H9 (cell line): Measurements from ENCODE around the gene FCHO1. TPM values are rescaled to one million over a fixed set of nuclear protein-coding genes. Genes with fewer than 3 reads are reported as not detected.

Experiments used
- DNase-seq: peaks from one replicate; pipeline ENCODE4 v3.0.0-alpha.2; 2017
- H2AFZ ChIP-seq: one replicate; pipeline ENCODE4 v1.6.1; 2013; ENCODE audit warnings: mild to moderate bottlenecking, low read length, control low read depth, moderate library complexity
- H2AK5ac ChIP-seq: 2 replicates; pipeline ENCODE4 v1.6.1; 2013; ENCODE audit warnings: low read length, control low read depth, mixed read lengths; ENCODE audit not compliant: insufficient read length
- H2BK120ac ChIP-seq: one replicate; pipeline ENCODE4 v1.6.1; 2013; ENCODE audit warnings: low read depth, mild to moderate bottlenecking, low read length, control low read depth, inconsistent platforms; ENCODE audit not compliant: poor library complexity, severe bottlenecking
- H2BK12ac ChIP-seq: 2 replicates; pipeline ENCODE4 v1.6.1; 2013; ENCODE audit warnings: low read length, control low read depth, mixed read lengths, low read depth; ENCODE audit not compliant: insufficient read length
- H2BK15ac ChIP-seq: 2 replicates; pipeline ENCODE4 v1.6.1; 2013; ENCODE audit warnings: low read depth, low read length, control low read depth
- H2BK20ac ChIP-seq: one replicate; pipeline ENCODE4 v1.6.1; 2013; ENCODE audit warnings: low read depth, mild to moderate bottlenecking, low read length, control low read depth, inconsistent platforms; ENCODE audit not compliant: poor library complexity, severe bottlenecking
- H2BK5ac ChIP-seq: 2 replicates; pipeline ENCODE4 v1.6.1; 2013; ENCODE audit warnings: low read length, control low read depth, mixed read lengths; ENCODE audit not compliant: insufficient read length
- H3K14ac ChIP-seq: 2 replicates; pipeline ENCODE4 v1.6.1; 2013; ENCODE audit warnings: low read length, control low read depth; ENCODE audit not compliant: insufficient read depth
- H3K18ac ChIP-seq: 2 replicates; pipeline ENCODE4 v1.6.1; 2013; ENCODE audit warnings: low read depth, mild to moderate bottlenecking, mixed read lengths, low read length, control low read depth; ENCODE audit not compliant: insufficient read length
- H3K23ac ChIP-seq: 2 replicates; pipeline ENCODE4 v1.6.1; 2013; ENCODE audit warnings: low read length, control low read depth, mixed read lengths, low read depth; ENCODE audit not compliant: insufficient read length
- H3K23me2 ChIP-seq: 2 replicates; pipeline ENCODE4 v1.6.1; 2013; ENCODE audit warnings: low read depth, mild to moderate bottlenecking, mixed read lengths, low read length, control low read depth; ENCODE audit not compliant: insufficient read length, poor library complexity, severe bottlenecking
- H3K27ac ChIP-seq: 2 replicates; pipeline ENCODE4 v1.5.1; 2013; ENCODE audit warnings: low read length, control low read depth, mixed read lengths, low read depth; ENCODE audit not compliant: insufficient read length
- H3K27me3 ChIP-seq: 2 replicates; pipeline ENCODE4 v1.6.1; 2013; ENCODE audit warnings: low read length, control low read depth, inconsistent platforms; ENCODE audit not compliant: insufficient read depth
- H3K4ac ChIP-seq: 2 replicates; pipeline ENCODE4 v1.6.1; 2013; ENCODE audit warnings: low read depth, mild to moderate bottlenecking, control low read depth, inconsistent platforms, low read length, moderate library complexity
- H3K4me1 ChIP-seq: 2 replicates; pipeline ENCODE4 v1.6.1; 2013; ENCODE audit warnings: low read length, control low read depth, inconsistent platforms; ENCODE audit not compliant: insufficient read depth
- H3K4me2 ChIP-seq: 2 replicates; pipeline ENCODE4 v1.6.1; 2013; ENCODE audit warnings: low read length, control low read depth, mixed read lengths; ENCODE audit not compliant: insufficient read length, insufficient read depth
- H3K56ac ChIP-seq: 2 replicates; pipeline ENCODE4 v1.6.1; 2013; ENCODE audit warnings: low read depth, mild to moderate bottlenecking, mixed read lengths, low read length, control low read depth; ENCODE audit not compliant: insufficient read length
- H3K79me1 ChIP-seq: 2 replicates; pipeline ENCODE4 v1.6.1; 2013; ENCODE audit warnings: low read depth, mild to moderate bottlenecking, moderate library complexity, low read length, control low read depth, inconsistent platforms; ENCODE audit not compliant: insufficient read depth, poor library complexity, severe bottlenecking
- H3K79me2 ChIP-seq: 2 replicates; pipeline ENCODE4 v1.6.1; 2013; ENCODE audit warnings: low read length, control low read depth, inconsistent platforms; ENCODE audit not compliant: insufficient read depth
- H3K9ac ChIP-seq: 2 replicates; pipeline ENCODE4 v1.6.1; 2013; ENCODE audit warnings: low read length, control low read depth, mixed read lengths; ENCODE audit not compliant: insufficient read length; ENCODE audit errors: extremely low read depth
- H3K9me3 ChIP-seq: one replicate; pipeline ENCODE4 v1.6.1; 2013; ENCODE audit warnings: low read depth, low read length, inconsistent platforms; ENCODE audit not compliant: control insufficient read depth
- H3T11ph ChIP-seq: one replicate; pipeline ENCODE4 v1.6.1; 2013; ENCODE audit warnings: mild to moderate bottlenecking, low read length, control low read depth, inconsistent platforms
- H4K20me1 ChIP-seq: one replicate; pipeline ENCODE4 v1.6.1; 2013; ENCODE audit not compliant: control insufficient read depth, insufficient read length, insufficient read depth
- H4K5ac ChIP-seq: 2 replicates; pipeline ENCODE4 v1.6.1; 2013; ENCODE audit warnings: low read depth, mild to moderate bottlenecking, mixed read lengths, low read length, control low read depth; ENCODE audit not compliant: insufficient read length
- H4K8ac ChIP-seq: replicated peaks from 2 replicates; pipeline ENCODE4 v1.6.1; 2013; ENCODE audit warnings: low read length, control low read depth, mixed read lengths, low read depth; ENCODE audit not compliant: insufficient read length
- H4K91ac ChIP-seq: 2 replicates; pipeline ENCODE4 v1.6.1; 2013; ENCODE audit warnings: low read depth, mild to moderate bottlenecking, moderate library complexity, mixed read lengths, low read length, control low read depth; ENCODE audit not compliant: insufficient read length
- H3K27ac Mint-ChIP-seq, 3 experiments: 2 replicates in 2 of 3; 3 replicates in 1 of 3; pipeline ENCODE4 v1.8.0; 2020 to 2021; ENCODE audit warnings: mixed read lengths in 3 of 3, mild to moderate bottlenecking in 1 of 3, moderate library complexity in 1 of 3
- H3K27me3 Mint-ChIP-seq: 2 replicates; pipeline ENCODE4 v1.8.0; 2021; ENCODE audit warnings: low read depth, mild to moderate bottlenecking, moderate library complexity, mixed read lengths
- H3K36me3 Mint-ChIP-seq, 3 experiments: 2 replicates in 2 of 3; 3 replicates in 1 of 3; pipeline ENCODE4 v1.8.0; 2020 to 2021; ENCODE audit warnings: low read depth in 3 of 3, mixed read lengths in 3 of 3; ENCODE audit not compliant: insufficient read depth in 1 of 3
- H3K4me1 Mint-ChIP-seq, 2 experiments: 2 replicates each; pipeline ENCODE4 v1.8.0; 2020; ENCODE audit warnings: mixed read lengths in 2 of 2
- H3K4me3 Mint-ChIP-seq, 2 experiments: 2 replicates in 1 of 2; 3 replicates in 1 of 2; pipeline ENCODE4 v1.8.0; 2020 to 2021; ENCODE audit warnings: mild to moderate bottlenecking in 2 of 2, mixed read lengths in 2 of 2, moderate library complexity in 1 of 2
- H3K9me3 Mint-ChIP-seq, 2 experiments: 2 replicates in 1 of 2; 3 replicates in 1 of 2; pipeline ENCODE4 v1.8.0; 2020; ENCODE audit warnings: mild to moderate bottlenecking in 2 of 2, mixed read lengths in 2 of 2, moderate library complexity in 1 of 2
- WGBS: extraction: QIAGEN DNeasy Blood & Tissue Kit; methylation state at CpG from one replicate; pipeline ENCODE4 v1.1.7; 2013; ENCODE audit warnings: missing lambda C conversion rate, low lambda C conversion rate, mixed read lengths; ENCODE audit not compliant: insufficient read length; ENCODE audit errors: extremely low coverage; 5-methylcytosine and 5-hydroxymethylcytosine counted together
- total RNA-seq: library from RNA; stranded (reverse); gene quantifications from 2 replicates; pipeline ENCODE4 v1.2.1, GENCODE V29; 2021
- TF ChIP-seq, protein P1 (sequence below): fragments of 200-600 bp; sonication (generic); conservative IDR thresholded peaks from 3 replicates; pipeline ENCODE4 v1.8.0; 2021; ENCODE audit warnings: antibody characterized with exemption, mild to moderate bottlenecking

The FCHO1 gene
- total RNA-seq, 1 experiment from 2014 or later = 13.1 TPM

DNA sequence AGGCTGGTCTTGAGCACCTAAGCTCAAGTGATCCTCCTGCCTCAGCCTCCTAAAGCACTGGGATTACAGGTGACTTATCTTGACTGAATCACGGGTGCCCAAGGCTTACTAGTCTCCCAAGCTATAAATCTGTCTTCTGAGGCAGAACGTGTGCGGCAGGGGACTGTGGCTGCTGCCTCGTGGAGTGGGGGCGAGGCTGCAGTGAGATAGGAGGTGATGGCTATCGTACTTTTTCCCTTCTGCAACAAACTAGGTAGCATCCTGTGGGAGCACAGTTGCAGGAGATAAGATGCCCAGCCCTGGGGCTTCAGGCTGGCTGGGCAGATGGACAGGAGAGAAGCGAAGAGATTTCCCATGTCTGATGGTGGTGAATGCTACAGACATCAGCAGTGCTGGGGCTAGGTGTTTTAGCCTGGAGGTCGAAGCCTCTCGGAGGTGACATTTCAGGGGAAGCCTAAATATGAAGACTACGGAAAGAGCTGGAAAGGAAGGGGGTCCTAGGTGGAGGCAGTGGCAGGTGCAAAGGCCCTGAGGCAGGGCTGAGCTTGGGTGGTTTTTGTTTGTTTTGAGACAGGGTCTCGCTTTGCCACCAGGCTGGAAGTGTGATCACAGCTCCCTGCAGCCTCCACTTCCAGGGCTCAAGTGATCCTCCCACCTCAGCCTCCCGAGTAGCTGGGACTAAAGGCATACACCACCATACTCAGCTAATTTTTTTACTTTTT, 51.0 kb downstream of the FCHO1 start:
- no peak for DNase-seq
- H3K79me2 ChIP-seq = no peaks in the 10 kb centered on the region

More for the DNA sequence above, 51.0 kb downstream of the FCHO1 start:
- Histone ChIP-seq H2BK5ac (no peak overlapping the region), H2AFZ (no peak overlapping the region), H2BK20ac (no peak overlapping the region), H3K27ac (no peak overlapping the region), H3T11ph (no peak overlapping the region), H3K4ac (no peak overlapping the region), H3K18ac (no peak overlapping the region), H3K23me2 (no peaks in the 10 kb centered on the region), H2BK15ac (no peak overlapping the region), H3K4me2 (no peak overlapping the region), H3K79me1 (no peaks in the 10 kb centered on the region), H3K9ac (no peak overlapping the region), H3K14ac (no peak overlapping the region), H2BK120ac (no peak overlapping the region), H3K4me1 (no peaks in the 10 kb centered on the region), H3K9me3 (no peaks in the 10 kb centered on the region), H3K27me3 (no peaks in the 10 kb centered on the region), H4K8ac (no peak overlapping the region), H2BK12ac (no peak overlapping the region), H2AK5ac (no peak overlapping the region), H4K91ac (no peak overlapping the region), H3K23ac (no peak overlapping the region), H4K20me1 (no peaks in the 10 kb centered on the region), H4K5ac (no peak overlapping the region), H3K56ac (no peak overlapping the region)
- peaks cover 5% of the 10 kb centered on the region; the same call in 1 of the 2 replicates for H3K27me3 Mint-ChIP-seq
- TF ChIP-seq, protein P1, sequence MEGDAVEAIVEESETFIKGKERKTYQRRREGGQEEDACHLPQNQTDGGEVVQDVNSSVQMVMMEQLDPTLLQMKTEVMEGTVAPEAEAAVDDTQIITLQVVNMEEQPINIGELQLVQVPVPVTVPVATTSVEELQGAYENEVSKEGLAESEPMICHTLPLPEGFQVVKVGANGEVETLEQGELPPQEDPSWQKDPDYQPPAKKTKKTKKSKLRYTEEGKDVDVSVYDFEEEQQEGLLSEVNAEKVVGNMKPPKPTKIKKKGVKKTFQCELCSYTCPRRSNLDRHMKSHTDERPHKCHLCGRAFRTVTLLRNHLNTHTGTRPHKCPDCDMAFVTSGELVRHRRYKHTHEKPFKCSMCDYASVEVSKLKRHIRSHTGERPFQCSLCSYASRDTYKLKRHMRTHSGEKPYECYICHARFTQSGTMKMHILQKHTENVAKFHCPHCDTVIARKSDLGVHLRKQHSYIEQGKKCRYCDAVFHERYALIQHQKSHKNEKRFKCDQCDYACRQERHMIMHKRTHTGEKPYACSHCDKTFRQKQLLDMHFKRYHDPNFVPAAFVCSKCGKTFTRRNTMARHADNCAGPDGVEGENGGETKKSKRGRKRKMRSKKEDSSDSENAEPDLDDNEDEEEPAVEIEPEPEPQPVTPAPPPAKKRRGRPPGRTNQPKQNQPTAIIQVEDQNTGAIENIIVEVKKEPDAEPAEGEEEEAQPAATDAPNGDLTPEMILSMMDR = no peak
- no peaks in the 10 kb centered on the region for H3K36me3 Mint-ChIP-seq
- H3K27ac Mint-ChIP-seq = no peak overlapping the region
- H3K4me1 Mint-ChIP-seq = no peaks in the 10 kb centered on the region
- no peak overlapping the region for H3K4me3 Mint-ChIP-seq
- WGBS = no CpG with 5 or more reads among the region's 12 CpGs
- no peaks in the 10 kb centered on the region; a peak in 1 of 5 replicates for H3K9me3 Mint-ChIP-seq
